B cell (primary cell): ENCODE data around the gene SLC9A6. TPM values are rescaled to one million over a fixed set of nuclear protein-coding genes. Genes with fewer than 3 reads are reported as not detected.

ENCODE experiments used
- ATAC-seq: fragments of 200-7000 bp; cut with Tn5 transposase; one replicate; pipeline ENCODE4 v1.10.0; 2021; ENCODE audit warnings: low read depth, mild to moderate bottlenecking, moderate number of reproducible peaks, moderate library complexity
- CTCF ChIA-PET: fragments of 350-600 bp; sonication (Branson Sonifier 250); formaldehyde crosslinking; loops from one replicate; lab custom pipeline; 2021; ENCODE audit warnings: antibody characterized with exemption, inconsistent platforms; lab: Charles Lee
- POLR2A ChIA-PET: fragments of 350-600 bp; sonication (Branson Sonifier 250); formaldehyde crosslinking; loops from one replicate; lab custom pipeline; 2021; ENCODE audit warnings: antibody characterized with exemption; lab: Charles Lee
- DNase-seq: peaks from one replicate; pipeline ENCODE4 v3.0.0; 2013
- H2AFZ ChIP-seq: 2 replicates; pipeline ENCODE4 v1.6.1; 2012; ENCODE audit warnings: mild to moderate bottlenecking, low read depth, low read length; ENCODE audit not compliant: insufficient read depth, poor library complexity, severe bottlenecking
- H3K27ac ChIP-seq, 2 donors: 1 replicate in 1 of 2; 2 replicates in 1 of 2; pipeline ENCODE4 v1.5.1; 2012 to 2013; ENCODE audit warnings: low read length in 2 of 2, mild to moderate bottlenecking in 2 of 2, moderate library complexity in 1 of 2
- H3K27me3 ChIP-seq, 4 experiments: fragments of 200-600 bp in 1 of 4; sonication (generic) in 1 of 4; replicated peaks in 1 of 4; 1 replicate in 2 of 4; 2 replicates in 2 of 4; pipeline versions ENCODE4 v1.6.1 to v1.7.0; 2013 to 2016; ENCODE audit warnings: low read length in 3 of 4, mild to moderate bottlenecking in 2 of 4, mixed read lengths in 1 of 4, moderate library complexity in 1 of 4; ENCODE audit not compliant: insufficient read depth in 4 of 4, control insufficient read depth in 3 of 4; ENCODE audit errors: control extremely low read depth in 1 of 4
- H3K36me3 ChIP-seq, 2 experiments: replicated peaks in 1 of 2; 1 replicate in 1 of 2; 2 replicates in 1 of 2; pipeline versions ENCODE4 v1.6.1 to v1.7.1; 2013; ENCODE audit warnings: low read length in 1 of 2; ENCODE audit not compliant: insufficient read depth in 2 of 2, control insufficient read depth in 1 of 2; ENCODE audit errors: control extremely low read depth in 1 of 2, extremely low read depth in 1 of 2
- H3K4me1 ChIP-seq, 2 donors: fragments of 200-600 bp in 1 of 2; sonication (generic) in 1 of 2; 1 replicate in 1 of 2; 2 replicates in 1 of 2; pipeline versions ENCODE4 v1.5.1 to v1.6.1; 2013 to 2017; ENCODE audit warnings: low read length in 2 of 2; ENCODE audit not compliant: control insufficient read depth in 2 of 2, insufficient read depth in 2 of 2
- H3K4me2 ChIP-seq: replicated peaks from 2 replicates; pipeline ENCODE3; 2012; ENCODE audit warnings: mild to moderate bottlenecking, low read depth, low read length; ENCODE audit not compliant: poor library complexity, severe bottlenecking
- H3K4me3 ChIP-seq, 5 experiments: fragments of 200-600 bp in 1 of 5; sonication (generic) in 1 of 5; 1 replicate in 3 of 5; 2 replicates in 2 of 5; pipeline versions ENCODE4 v1.5.1 to v1.7.0; 2011 to 2016; ENCODE audit warnings: low read length in 4 of 5, mild to moderate bottlenecking in 4 of 5, low read depth in 2 of 5, control low read depth in 1 of 5, moderate library complexity in 1 of 5; ENCODE audit not compliant: insufficient read depth in 1 of 5; ENCODE audit errors: control extremely low read depth in 1 of 5, extremely low read depth in 1 of 5
- H3K79me2 ChIP-seq: fragments of 200-600 bp; sonication (generic); one replicate; pipeline ENCODE4 v1.6.0; 2016; ENCODE audit warnings: low read length; ENCODE audit not compliant: control insufficient read depth, insufficient read depth
- H3K9ac ChIP-seq: fragments of 200-600 bp; sonication (generic); 2 replicates; pipeline ENCODE4 v1.6.1; 2017; ENCODE audit warnings: mild to moderate bottlenecking, low read length, moderate library complexity
- H3K9me3 ChIP-seq, 3 donors: one replicate each; pipeline versions ENCODE4 v1.6.1 to v1.7.1; 2013; ENCODE audit warnings: low read length in 2 of 3; ENCODE audit not compliant: control insufficient read depth in 2 of 3, insufficient read depth in 1 of 3; ENCODE audit errors: control extremely low read depth in 1 of 3
- H4K20me1 ChIP-seq: 2 replicates; pipeline ENCODE4 v1.6.0; 2012; ENCODE audit warnings: mild to moderate bottlenecking, low read length; ENCODE audit not compliant: insufficient read depth, control insufficient read depth, poor library complexity, severe bottlenecking
- H3K27ac Mint-ChIP-seq: one replicate; pipeline ENCODE4 v1.8.0; 2021; ENCODE audit warnings: mixed read lengths
- H3K27me3 Mint-ChIP-seq: one replicate; pipeline ENCODE4 v1.8.0; 2021; ENCODE audit warnings: mixed read lengths
- H3K4me1 Mint-ChIP-seq: one replicate; pipeline ENCODE4 v1.8.0; 2021; ENCODE audit warnings: mixed read lengths
- H3K4me3 Mint-ChIP-seq: one replicate; pipeline ENCODE4 v1.8.0; 2021; ENCODE audit warnings: mixed read lengths
- H3K9me3 Mint-ChIP-seq: one replicate; pipeline ENCODE4 v1.8.0; 2022; ENCODE audit warnings: mixed read lengths; ENCODE audit not compliant: insufficient read depth
- EZH2 ChIP-seq: IDR thresholded peaks from 2 replicates; pipeline ENCODE4 v1.6.1; 2012; ENCODE audit warnings: borderline replicate concordance, low read depth, mild to moderate bottlenecking, moderate library complexity, low read length; ENCODE audit not compliant: insufficient read depth, poor library complexity, severe bottlenecking
- WGBS: methylation state at CpG from one replicate; pipeline ENCODE4 v1.1.5; 2013; ENCODE audit warnings: missing lambda C conversion rate; ENCODE audit not compliant: insufficient coverage; 5-methylcytosine and 5-hydroxymethylcytosine counted together
- intact Hi-C: fragments of 100-400 bp; cut with micrococcal nuclease; formaldehyde crosslinking; loops from one replicate; pipeline ENCODE4 v1.10.0; 2022
- polyA plus RNA-seq: library from polyadenylated mRNA; depleted of rRNA; stranded (reverse); fragments of >200 nt; gene quantifications from 2 replicates; pipeline ENCODE4 v1.2.3, GENCODE V29; 2012
- total RNA-seq, 2 donors: library from RNA; stranded (reverse); fragments of 120-200 nt in 1 of 2; gene quantifications; 1 replicate in 1 of 2; 2 replicates in 1 of 2; pipeline versions ENCODE4 v1.2.3 to v1.2.4, GENCODE V29; 2013 to 2022
- TF ChIP-seq, protein P1 (sequence below): fragments of 200-600 bp; IDR thresholded peaks from one replicate; pipeline ENCODE4 v1.8.0; 2022; ENCODE audit warnings: antibody characterized with exemption, mild to moderate bottlenecking

Gene SLC9A6
- total and polyA plus RNA-seq, 2 donors (not counting 1 experiment from before 2014, with no cell fraction given): 3.1 to 14.5 TPM

DNA sequence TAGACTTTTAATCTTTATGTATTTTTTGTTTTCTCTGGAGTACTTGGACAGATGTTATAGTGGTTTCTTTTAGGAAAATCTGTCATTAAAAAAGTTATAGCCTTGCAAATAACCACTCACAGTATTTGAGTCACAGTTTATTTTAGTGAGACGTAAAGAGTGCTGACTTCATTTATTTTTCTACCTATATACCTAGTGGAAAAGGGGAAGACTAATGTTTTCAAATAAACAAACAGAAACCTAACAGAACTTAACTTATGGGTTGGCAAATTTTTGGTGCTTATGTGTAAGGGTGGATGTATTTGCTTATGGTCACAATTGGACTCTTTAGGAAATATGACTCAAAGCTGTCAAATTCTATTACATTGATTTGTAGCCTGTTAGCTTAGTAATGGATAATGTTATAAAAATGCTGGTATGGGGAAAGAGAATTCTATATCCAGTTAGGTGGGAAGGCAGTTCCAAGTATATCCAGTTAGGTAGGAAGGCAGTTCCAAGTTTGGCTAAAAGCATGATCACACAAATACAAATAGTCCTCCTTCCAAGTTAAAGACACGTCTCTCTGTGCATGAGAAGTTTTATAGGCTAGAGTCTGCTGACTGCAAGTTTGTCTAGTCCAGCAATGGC, 61.9 kb downstream of the SLC9A6 start:
- CTCF ChIA-PET: no interaction called here
- no CpG with 5 or more reads among the region's 2 CpGs for WGBS

DNA sequence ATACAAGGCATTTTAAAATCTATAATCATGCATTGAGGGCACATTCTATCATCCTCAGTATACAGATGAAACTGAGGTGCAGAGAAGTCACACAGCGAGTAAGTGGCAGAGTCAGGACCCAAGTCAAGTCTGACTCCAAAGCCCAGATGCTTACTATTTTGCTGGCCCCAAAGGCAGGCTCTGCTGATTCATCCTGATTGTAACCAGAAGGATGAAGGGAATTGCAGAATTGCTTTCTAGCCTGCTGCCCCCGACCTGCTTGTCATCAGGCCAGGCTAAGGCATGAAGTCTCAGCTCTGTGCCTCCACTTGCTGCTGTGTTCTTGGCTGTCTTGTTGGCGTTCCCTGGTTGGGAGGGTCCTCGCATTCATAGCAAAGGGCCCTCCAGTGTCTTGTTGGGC, 62.7 kb downstream of the SLC9A6 start:
- ATAC-seq: no peak
- Mint-ChIP-seq H3K4me1 (no peaks in the 10 kb centered on the region), H3K27me3 (peaks cover 4% of the 10 kb centered on the region), H3K9me3 (no peaks in the 10 kb centered on the region), H3K4me3 (no peak overlapping the region), H3K27ac (no peak overlapping the region)
- no peaks in the 10 kb centered on the region for H3K79me2 ChIP-seq
- TF ChIP-seq, protein P1, sequence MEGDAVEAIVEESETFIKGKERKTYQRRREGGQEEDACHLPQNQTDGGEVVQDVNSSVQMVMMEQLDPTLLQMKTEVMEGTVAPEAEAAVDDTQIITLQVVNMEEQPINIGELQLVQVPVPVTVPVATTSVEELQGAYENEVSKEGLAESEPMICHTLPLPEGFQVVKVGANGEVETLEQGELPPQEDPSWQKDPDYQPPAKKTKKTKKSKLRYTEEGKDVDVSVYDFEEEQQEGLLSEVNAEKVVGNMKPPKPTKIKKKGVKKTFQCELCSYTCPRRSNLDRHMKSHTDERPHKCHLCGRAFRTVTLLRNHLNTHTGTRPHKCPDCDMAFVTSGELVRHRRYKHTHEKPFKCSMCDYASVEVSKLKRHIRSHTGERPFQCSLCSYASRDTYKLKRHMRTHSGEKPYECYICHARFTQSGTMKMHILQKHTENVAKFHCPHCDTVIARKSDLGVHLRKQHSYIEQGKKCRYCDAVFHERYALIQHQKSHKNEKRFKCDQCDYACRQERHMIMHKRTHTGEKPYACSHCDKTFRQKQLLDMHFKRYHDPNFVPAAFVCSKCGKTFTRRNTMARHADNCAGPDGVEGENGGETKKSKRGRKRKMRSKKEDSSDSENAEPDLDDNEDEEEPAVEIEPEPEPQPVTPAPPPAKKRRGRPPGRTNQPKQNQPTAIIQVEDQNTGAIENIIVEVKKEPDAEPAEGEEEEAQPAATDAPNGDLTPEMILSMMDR: no peak
- TF ChIP-seq EZH2: no peak
- 100% methylated on average over 4 of the region's 4 CpGs for WGBS
- DNase-seq: no peak
- H3K4me2 ChIP-seq: no peak overlapping the region
- intact Hi-C loops: no loop called here
- H3K9me3 ChIP-seq: no peaks in the 10 kb centered on the region
- no peaks in the 10 kb centered on the region for H3K27me3 ChIP-seq
- POLR2A ChIA-PET: no interaction called here
- no peak overlapping the region for H3K9ac ChIP-seq
- no peak overlapping the region for H3K4me3 ChIP-seq
- no peaks in the 10 kb centered on the region for H3K4me1 ChIP-seq
- no peak overlapping the region for H2AFZ ChIP-seq
- no peaks in the 10 kb centered on the region for H4K20me1 ChIP-seq
- CTCF ChIA-PET: no interaction called here
- H3K36me3 ChIP-seq: no peaks in the 10 kb centered on the region
- no peak overlapping the region for H3K27ac ChIP-seq

More for the DNA sequence above, 61.9 kb downstream of the SLC9A6 start:
- Histone ChIP-seq H3K36me3 (no peaks in the 10 kb centered on the region), H2AFZ (no peak overlapping the region), H3K79me2 (no peaks in the 10 kb centered on the region), H3K9ac (no peak overlapping the region), H3K4me1 (no peaks in the 10 kb centered on the region), H3K27ac (no peak overlapping the region), H3K4me2 (no peak overlapping the region), H3K4me3 (no peak overlapping the region), H3K27me3 (no peaks in the 10 kb centered on the region), H4K20me1 (no peaks in the 10 kb centered on the region), H3K9me3 (no peaks in the 10 kb centered on the region)
- TF ChIP-seq, protein P1: no peak
- TF ChIP-seq EZH2: no peak
- DNase-seq: no peak
- Mint-ChIP-seq H3K27me3 (peaks cover 3% of the 10 kb centered on the region), H3K4me1 (no peaks in the 10 kb centered on the region), H3K27ac (no peak overlapping the region), H3K4me3 (no peak overlapping the region), H3K9me3 (no peaks in the 10 kb centered on the region)
- ATAC-seq: no peak
- intact Hi-C loops: no loop called here
- POLR2A ChIA-PET: no interaction called here
